Measurements from ENCODE around the gene USP5.

- no peak for TF ChIP-seq CTCF (IDR thresholded peaks at IDR 0.05)
- TF ChIP-seq POLR2A (IDR thresholded peaks at IDR 0.05) = no peak
These were observed 21.0 kb upstream of the USP5 start for GRCh38 chr12:6830999-6831398.
